Medulla oblongata (tissue), 1 donor: ENCODE results near the gene AMPD3.

Source experiments
- DNase-seq: peaks from one replicate; pipeline ENCODE4 v3.0.0-alpha.2; 2015; ENCODE audit errors: extremely low spot score

Gene AMPD3

DNA sequence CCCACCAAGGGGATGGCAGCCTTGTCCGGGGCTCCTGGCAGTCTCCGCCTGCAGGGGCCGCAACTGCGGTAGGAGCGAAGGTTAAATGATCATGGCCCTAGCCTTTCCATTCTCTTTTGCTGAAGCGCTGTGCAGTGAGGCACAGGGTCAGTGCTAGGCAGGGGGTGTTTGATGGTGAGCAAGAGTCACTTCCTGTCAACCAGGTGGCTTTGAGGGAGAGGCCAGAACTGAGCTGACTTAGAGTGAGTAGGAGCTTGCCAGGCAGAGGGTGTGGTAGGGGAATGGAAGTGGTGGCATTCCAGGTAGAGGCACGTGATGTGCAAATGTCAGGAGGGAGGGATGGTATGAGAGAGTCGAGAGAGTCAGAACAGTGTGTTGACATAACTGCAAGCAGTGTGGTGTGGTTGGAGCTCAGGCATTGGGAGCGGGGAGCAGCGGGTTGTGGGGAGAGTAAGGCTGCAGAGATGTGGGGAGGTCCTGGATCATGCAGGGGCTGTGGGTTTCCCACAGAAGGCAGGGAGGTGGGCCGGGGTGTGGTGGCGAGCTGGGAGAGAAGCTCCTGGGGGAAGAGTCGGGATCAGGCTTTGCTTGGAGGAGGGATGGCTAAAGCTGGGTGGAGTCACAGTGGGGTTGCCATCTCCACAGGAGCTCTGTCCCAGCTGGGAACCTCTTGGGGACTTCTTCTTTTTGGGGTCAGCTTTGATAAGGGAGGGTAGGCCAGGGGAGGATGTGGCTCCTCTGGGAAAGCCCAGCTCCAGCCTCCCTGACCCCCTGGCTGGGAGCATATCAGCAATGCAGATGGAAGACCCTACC lies 33.3 kb downstream of the AMPD3 start:
- DNase-seq = no peak

DNA sequence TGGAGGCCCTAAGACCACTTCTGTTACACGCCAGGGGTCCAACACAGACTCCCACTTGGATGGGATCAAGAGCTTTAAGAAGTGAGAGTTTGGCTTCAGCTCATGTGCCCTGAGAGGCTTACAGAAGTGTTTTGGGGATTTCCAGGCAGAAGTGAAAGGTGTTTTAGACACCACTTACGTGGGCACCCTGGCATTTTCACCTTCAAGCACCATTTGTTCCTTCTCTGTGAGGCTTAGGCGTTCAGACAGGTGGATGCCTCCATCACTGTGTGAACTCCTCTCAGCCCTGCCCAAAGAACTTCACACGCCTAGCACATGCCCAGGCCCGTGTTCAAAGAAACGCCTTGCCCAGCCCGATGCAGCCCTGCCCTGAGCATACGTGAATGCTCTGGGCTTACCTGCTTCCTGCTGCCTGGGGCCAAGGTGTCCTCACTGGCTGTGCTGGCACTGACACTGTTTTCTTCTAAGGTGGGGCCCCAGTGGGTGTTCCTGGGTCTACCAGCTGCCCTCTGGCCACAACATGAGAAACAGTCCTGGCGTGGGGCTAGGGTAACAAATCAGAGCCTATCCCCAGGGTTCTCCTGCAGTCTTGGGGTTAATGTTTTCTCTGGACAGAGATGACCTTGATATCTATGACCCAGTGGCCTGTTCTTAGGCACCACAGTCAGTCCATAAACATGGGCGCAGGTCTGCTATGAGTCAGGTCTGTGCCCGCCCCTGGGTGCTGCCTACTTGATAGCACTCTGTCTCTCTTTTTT lies 34.0 kb downstream of the AMPD3 start:
- DNase-seq = no peak

DNA sequence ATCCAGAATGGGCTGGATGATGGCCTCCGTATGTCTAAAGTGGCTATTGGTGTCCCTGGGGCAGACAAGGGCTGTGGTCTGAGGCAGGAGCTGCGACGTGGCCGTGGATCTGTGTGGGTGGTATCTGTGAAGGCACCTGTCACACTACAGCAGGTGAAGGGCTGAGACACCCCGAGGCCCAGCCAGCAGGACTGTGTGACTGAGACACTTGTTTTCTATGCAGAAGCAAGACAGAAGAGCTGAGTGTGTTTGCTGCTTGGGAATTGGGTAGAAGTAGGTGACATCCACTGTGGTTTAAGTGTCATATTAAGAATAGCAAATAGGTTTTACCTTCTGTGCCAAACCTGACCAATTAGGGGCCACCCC lies 35.0 kb downstream of the AMPD3 start:
- DNase-seq = no peak

DNA sequence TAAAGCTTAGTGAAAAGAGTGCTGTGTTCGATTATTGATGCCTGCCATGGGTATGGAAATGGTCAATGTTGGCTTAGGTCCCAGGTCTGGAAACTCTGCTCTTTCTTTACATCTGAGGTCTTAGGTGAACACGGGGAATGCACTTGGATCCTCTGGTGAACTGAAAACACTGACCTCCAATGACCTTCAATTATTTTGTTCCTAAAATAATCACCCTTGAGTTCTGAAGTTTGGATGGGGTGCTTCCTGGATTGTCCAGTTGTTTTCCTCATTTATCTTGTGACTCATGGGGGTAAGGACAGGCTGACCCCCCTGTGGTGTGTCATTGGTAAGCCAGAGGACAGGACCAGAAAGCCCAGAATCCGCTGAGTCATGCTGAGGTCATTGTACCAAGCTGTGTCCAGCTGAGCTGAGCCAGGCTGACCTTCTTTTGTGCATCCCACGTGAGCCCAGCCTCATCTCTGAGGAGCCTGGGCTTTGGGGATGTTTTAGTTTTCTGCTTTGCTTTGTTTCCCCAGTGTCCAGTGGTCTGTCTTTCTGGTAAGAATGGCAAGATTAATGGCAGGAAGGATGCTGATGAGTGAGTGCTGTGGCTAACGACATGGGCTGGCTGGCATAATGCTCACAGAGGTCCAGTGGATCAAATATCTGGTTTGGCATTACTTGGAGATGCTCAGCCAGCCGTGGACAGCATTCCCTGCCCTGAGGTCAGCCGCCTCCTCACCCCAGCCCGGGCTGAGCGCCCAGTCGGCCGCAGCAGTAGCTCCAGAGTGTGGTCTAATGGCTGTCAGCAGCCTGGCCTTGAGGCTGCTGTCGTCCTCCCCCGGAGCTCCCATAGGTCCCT lies 35.6 kb downstream of the AMPD3 start:
- DNase-seq = peak; percentile 97

DNA sequence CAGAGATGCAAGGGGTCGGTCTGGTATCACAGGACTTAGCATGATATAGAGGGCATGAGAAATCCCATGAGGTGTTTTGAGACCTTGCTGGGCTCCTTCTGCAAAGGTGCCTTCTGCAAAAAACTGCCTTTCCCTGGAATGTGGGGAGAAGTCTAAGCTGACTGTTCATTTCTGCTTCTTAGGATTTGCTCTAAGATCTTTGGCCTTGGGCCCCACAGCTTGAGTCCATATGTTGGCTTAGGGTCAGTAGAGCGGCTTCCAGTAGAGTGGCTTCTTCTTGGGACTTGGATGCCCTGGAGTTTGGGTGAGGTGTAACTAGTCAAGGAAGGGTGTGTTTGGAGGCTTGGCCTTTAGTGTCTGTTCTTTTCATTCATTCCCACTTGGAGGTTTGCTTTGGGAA lies 37.0 kb downstream of the AMPD3 start:
- no peak for DNase-seq

DNA sequence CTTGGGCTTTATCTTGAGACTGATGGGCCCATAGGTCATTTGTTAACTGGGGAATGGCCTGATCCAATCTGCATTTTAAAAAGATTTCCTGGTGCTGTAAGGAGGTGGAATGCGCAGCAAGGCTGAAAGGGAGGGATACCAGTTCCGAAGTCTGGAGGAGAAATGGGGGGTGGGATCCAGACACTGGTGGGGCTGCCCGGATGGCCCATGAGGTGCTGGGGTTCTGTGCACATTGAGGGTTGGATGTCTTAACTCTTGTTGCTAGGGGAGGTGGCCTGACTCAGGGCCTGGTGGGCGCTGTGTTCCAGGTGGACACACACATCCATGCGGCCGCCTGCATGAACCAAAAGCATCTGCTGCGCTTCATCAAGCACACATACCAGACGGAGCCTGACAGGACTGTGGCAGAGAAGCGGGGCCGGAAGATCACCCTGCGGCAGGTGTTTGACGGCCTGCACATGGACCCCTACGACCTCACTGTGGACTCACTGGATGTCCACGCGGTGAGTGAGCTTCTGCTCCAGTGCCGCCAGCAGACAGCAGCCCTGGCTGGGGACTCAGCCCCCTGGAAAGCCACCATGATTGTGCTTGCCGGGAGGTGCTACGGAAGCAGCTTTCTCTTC lies 38.1 kb downstream of the AMPD3 start:
- DNase-seq = no peak

DNA sequence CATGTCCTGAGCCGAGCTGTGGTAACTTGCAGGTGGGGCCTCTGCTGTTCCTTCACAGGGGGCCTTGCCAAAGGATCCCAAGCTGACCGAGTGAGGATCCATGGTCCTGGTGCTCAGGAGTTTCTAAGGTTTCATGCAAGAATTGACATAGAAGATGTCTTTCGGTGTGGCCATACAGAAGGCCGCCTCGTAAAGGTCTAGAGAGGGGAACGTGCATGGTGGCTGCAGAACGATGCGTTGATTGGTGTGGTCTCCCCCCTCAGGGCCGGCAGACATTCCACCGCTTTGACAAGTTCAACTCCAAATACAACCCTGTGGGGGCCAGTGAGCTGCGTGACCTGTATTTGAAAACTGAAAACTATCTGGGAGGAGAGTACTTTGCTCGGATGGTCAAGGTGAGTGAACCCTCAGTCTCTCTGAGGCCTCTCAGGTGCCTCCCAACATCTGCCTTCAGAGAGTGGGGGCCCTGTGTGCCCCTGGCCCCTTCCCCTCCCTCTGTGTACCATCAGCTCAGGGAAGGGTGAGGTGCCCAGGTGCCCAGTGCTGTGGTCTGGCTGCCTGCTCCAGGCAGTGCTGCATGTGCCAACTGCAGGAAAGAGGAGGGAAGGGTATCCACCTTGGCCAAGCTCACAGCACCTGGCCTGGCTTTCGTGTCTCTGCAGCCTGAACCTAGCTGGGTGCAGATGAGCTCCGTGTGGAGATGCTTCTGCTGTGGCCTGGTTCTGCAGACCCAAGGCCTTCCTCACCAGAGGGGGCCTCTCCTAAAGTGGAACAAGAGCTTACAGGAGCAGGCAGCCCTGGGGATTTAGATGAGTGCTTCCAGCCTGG lies 39.8 kb downstream of the AMPD3 start:
- no peak for DNase-seq

DNA sequence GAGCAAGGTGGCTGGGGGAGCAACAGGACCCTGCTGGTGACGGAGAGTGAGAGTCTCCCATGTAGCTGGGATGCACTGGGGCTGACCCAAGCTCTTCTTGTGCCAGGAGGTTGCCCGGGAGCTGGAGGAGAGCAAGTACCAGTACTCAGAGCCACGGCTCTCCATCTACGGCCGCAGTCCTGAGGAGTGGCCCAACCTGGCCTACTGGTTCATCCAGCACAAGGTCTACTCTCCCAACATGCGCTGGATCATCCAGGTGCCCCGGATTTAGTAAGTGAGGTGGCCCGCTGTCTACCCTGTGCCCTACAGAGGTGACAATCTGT lies 40.4 kb downstream of the AMPD3 start:
- DNase-seq = no peak

DNA sequence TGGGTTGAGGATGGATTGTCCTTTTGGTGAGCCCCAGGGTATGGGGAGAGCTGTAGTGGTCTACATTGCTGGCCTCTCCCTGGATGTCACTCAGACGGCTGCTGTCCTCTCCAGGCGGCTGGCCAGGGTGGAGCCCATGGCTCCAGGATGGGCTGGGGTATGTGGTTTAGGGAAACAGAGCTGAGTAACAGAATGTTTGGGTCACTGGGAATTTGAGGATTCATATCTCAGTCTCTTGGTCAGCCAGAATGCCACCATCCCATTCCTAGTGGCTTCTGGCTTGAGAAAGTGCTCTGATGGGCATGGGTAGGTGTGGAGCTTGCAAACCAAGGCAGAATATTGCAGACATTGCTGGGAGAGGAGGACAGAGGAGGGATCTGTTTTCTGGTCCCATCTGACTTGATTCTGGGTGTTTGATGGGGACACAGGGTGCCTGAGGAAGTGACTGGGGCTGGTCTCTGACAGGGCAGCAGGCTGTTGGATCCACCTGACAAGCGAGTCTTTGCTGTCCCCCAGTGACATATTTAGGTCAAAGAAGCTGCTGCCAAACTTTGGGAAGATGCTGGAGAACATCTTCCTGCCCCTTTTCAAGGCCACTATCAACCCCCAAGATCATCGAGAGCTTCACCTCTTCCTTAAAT lies 41.4 kb downstream of the AMPD3 start:
- no peak for DNase-seq

DNA sequence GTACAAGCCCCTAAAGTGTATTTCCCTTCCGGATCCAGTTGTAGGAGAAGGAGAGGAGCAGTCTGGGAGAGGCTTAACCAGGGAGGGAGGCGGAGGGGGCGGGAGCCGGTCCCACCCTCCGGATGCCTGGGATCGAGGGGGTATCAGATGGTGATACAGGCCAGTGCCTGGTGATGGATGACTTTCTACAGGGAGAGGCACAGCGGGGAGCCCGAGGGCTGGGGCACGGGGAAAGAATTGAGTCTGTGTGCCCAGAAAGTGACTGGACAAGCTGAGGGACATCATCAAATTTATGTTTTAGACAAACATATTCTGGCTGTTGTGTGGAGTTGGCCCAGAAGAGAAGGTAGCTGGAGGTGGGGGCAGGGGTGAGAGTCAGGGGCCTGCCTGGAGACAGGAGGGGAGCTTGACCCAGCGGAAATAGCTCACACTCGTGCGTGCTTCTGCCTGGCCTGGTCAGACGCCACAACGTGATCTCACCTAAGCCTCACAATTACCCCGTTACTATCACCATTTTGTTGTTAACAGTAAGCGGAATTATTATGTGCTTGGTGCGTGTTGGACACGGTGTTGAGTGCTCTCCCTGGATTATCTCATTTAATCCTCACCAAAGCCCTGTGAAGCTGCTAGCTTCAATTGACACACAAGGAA lies 42.4 kb downstream of the AMPD3 start:
- DNase-seq = no peak

DNA sequence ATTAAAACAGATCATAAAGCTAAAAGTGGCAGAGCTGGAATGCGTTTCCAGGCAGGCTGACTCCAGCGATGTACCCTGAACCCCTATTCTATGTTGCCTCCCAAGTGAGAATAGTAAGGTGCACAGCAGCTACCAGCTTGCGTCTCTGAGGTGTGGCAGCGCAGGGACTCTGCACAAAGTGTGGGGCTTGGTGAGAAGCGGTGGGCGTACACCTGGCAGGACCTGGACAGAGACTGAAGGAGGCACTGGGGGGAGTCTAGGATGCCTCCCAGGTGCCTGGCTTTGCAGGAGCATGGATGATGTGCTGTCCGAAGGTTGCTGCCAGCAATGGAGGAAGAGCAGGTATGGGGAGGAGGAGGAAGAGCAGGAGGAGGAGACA lies 42.9 kb downstream of the AMPD3 start:
- no peak for DNase-seq

DNA sequence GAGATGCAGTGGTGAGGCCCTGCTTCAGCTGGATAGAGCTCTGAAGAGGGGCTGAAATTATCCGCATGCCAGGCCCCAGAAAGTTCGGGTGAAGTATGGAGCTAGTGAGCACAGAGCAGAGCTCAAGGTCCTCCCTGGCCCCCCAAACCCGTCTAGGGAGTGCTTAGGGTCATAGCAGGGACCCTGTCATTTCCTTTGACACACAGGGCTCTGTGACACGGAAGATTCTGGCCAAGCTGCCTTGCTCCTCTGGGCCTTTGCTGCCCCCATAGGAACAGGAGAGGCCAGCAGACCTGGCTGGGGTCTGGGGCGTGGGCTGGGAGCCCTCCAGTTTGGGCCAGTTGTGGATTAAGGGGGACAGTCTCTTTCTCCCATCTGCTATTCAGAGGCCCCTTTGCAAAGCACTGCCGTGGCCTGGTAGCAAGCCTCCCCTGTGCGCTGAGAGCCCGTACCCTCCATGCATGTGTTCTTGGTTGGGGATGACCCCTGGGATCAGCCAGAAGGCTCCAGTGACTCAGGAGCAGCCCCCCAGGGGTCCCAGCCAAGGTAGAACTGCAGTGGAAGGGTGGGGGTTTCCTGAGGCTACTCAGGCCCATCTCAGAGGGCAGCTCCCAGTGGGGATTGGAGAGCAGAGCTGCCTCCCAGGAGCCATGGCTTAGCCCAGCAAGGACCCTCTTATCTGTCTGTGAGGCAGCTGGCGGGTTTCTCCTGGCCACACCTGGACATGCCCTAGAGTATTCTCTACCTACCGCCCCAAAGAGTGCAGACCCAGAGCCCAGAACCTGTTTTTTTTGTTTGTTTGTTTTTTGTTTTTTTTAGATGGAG lies 43.6 kb downstream of the AMPD3 start:
- DNase-seq = no peak

DNA sequence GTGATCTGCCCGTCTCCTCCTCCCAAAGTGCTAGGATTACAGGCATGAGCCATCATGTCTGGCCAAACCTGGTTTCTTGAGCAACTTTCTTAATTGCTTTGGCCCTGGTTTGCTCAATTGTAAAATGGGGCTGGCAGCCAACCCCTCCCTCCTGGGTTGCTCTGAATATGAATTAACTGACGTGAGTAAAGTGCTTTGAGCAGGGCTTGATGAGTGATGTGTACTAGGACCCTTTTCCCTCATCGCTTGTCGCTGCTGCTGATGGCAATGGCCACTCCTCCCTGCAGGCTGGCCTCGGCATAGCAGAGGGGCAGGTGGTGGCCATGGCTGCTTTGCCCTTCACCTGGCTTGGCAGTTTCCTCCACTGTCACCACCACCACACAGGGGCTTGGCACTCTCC lies 44.4 kb downstream of the AMPD3 start:
- no peak for DNase-seq

DNA sequence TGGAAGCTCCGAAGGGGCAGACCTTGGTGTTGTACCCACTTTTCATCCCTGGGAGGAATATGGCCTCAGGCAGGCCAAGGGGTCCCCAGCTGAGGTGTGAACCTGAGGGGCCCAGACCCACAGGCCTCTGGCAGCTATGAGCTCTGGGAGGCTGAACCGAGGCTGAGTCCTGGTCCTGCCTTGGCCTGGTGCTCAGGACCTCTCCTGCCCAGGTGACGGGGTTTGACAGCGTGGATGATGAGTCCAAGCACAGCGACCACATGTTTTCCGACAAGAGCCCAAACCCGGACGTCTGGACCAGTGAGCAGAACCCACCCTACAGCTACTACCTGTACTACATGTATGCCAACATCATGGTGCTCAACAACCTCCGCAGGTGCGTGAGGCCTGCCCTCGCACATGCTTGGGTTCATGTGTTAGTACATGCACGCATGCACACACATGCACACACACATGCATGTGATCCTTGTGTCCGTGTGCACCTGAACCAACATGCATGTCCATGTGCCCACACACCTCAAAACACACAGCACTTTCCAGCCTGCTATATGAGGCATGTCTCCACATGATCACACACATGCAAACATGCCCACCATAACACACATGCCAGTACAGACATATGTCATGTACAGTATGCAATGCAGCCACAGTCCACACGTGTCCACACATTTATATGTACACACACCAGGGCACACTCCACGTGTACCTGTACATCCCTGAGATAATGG lies 45.0 kb downstream of the AMPD3 start:
- DNase-seq = no peak

DNA sequence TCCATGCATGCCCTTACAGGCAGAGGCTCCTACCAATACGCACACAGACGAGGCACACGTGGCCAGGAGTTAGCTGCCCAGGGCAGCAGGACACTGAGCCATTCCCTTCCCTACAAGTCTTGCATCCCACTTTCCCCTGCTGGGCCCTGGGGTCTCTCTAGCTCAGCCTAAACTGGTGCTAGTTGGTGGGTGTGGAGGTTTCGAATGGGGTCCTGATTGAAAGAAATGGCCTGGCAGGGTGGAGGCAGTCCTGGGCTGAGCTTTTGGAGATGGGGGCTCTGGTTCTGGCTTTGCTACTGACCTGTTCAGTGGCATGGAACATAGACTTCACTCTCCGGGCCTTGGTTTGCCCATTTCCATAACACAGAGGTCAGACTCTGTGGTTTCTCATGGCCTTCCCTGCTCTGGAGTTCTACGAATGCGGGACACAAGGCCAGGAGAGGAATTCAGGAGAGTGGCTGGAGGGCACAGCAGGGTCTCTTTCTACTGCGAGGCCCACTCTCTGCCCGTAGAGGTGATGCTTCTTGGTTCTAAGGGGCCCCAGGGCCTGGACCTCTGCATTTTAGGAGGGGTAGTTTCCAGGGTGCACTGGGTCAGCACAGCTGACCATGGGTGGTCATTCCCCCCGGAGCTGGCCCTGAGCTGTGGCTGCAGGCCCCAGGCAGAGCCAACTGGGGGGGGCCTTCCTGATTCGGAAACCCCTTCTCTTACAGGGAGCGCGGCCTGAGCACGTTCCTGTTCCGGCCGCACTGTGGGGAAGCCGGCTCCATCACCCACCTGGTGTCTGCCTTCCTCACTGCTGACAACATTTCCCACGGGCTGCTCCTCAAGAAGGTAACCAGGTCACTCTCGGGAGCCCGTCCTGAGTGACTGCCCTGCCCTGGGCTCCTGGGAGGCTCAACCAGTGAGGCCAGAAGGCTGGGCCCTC lies 46.0 kb downstream of the AMPD3 start:
- no peak for DNase-seq

DNA sequence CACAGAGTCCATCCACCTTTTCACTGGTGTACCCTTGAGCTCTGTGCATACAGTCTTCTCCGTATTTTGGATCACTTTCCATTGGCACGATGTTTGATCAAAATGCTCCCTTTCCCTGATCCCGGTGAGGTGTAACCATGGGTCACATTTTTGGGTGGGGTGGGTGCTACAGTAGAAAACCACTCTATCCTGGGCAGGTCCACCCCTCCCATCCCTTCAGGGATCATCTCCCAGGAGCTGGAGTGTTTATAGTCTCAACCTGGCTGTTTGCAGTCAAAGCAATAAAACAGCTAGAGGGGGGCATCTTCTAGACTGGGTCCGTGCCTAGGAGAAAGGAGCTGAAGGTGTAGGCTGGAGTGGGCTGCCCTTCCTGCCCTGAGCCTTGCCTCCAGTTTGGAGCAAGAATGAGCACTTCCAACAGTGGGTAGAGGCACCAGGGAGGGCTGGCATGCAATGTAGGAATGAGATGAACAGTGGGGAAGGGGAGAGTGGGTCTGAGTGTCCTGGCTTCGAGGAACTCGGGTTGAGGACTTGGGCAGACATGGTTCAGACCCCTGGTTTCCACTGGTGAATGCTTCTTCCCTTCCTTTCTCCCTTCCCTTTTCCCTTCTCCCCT lies 47.1 kb downstream of the AMPD3 start:
- no peak for DNase-seq

DNA sequence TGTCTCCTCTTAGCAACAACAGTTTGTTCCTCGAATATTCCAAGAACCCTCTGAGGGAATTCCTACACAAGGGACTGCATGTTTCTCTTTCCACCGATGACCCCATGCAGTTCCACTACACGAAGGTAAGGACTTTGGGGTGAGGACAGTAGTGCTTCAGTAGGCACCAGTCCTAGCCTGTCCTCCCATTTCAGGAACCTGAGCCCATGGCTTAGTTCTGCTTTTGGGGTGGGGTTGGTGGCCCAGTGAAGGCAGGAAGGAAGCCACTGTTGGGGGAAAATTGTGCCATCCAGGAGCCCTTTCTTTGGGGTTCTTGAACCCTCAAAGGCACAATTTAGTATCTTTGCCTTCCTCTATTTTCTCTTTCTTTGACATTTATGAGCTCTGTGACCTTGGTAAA lies 47.7 kb downstream of the AMPD3 start:
- peak; percentile 52 for DNase-seq
